Measurements from ENCODE around the gene NOM1. TPM values are rescaled to one million over a fixed set of nuclear protein-coding genes. Genes with fewer than 3 reads are reported as not detected.

NOM1 gene
- total RNA-seq, 1 experiment from 2014 or later = 31.7 TPM

- Histone ChIP-seq H2AK5ac (ENCODE audit: insufficient read length, low read length) (no peak overlapping the region), H2BK120ac (ENCODE audit: low read depth, low read length, poor library complexity, severe bottlenecking) (no peak overlapping the region), H2BK12ac (ENCODE audit: insufficient read length, low read depth, low read length) (no peak overlapping the region), H3K4me2 (ENCODE audit: insufficient read depth, insufficient read length, low read length) (peak overlapping the region; percentile 15), H3K79me1 (ENCODE audit: insufficient read depth, low read depth, low read length, poor library complexity, severe bottlenecking) (no peaks in the 10 kb centered on the region), H3K27me3 (ENCODE audit: insufficient read depth, low read length) (peaks cover 94% of the 10 kb centered on the region), H2BK15ac (ENCODE audit: low read depth, low read length) (no peak overlapping the region), H3K4ac (ENCODE audit: low read depth, low read length) (no peak overlapping the region), H2BK20ac (ENCODE audit: low read depth, low read length, poor library complexity, severe bottlenecking) (no peak overlapping the region), H3K23me2 (ENCODE audit: insufficient read length, low read depth, low read length, poor library complexity, severe bottlenecking) (no peaks in the 10 kb centered on the region), H4K8ac (replicated peaks; ENCODE audit: insufficient read length, low read depth, low read length) (no peak overlapping the region), H2BK5ac (ENCODE audit: insufficient read length, low read length) (no peak overlapping the region), H3K23ac (ENCODE audit: insufficient read length, low read depth, low read length) (no peak overlapping the region), H2AFZ (ENCODE audit: low read length) (no peak overlapping the region), H4K5ac (ENCODE audit: insufficient read length, low read depth, low read length) (no peak overlapping the region), H3K4me1 (ENCODE audit: insufficient read depth, low read length) (0 out of 2 replicates have a peak, but pooled peaks cover 2% of the 10 kb centered on the region), H3T11ph (ENCODE audit: low read length) (no peak overlapping the region), H3K56ac (ENCODE audit: insufficient read length, low read depth, low read length) (no peak overlapping the region), H3K18ac (ENCODE audit: insufficient read length, low read depth, low read length) (no peak overlapping the region), H3K27ac (ENCODE audit: insufficient read length, low read depth, low read length) (no peak overlapping the region), H4K20me1 (ENCODE audit: control insufficient read depth, insufficient read depth, insufficient read length) (no peaks in the 10 kb centered on the region), H3K79me2 (ENCODE audit: insufficient read depth, low read length) (no peaks in the 10 kb centered on the region), H4K91ac (ENCODE audit: insufficient read length, low read depth, low read length) (no peak overlapping the region), H3K9me3 (ENCODE audit: control insufficient read depth, low read depth, low read length) (no peaks in the 10 kb centered on the region), H3K14ac (ENCODE audit: insufficient read depth, low read length) (no peak overlapping the region), H3K9ac (ENCODE audit: extremely low read depth, insufficient read length, low read length) (no peak overlapping the region)
- Mint-ChIP-seq H3K9me3 (peaks cover 0 to 9% of the 10 kb centered on the region in 2 experiments; a peak in 2 of 5 replicates), H3K4me1 (peaks cover 19 to 28% of the 10 kb centered on the region in 2 experiments), H3K36me3 (ENCODE audit: insufficient read depth in 1 of 3, low read depth in 3 of 3) (no peaks in the 10 kb centered on the region), H3K4me3 (peak overlapping the region in 1 of 2 experiments; percentile 42; a peak in 2 of 5 replicates), H3K27ac (no peak overlapping the region), H3K27me3 (ENCODE audit: low read depth) (peaks cover 99% of the 10 kb centered on the region)
- TF ChIP-seq CTCF (conservative IDR thresholded peaks at IDR 0.05) = no peak
- WGBS (ENCODE audit: extremely low coverage, insufficient read length, low lambda C conversion rate) = no CpG with 5 or more reads among the region's 84 CpGs
- DNase-seq = peak; percentile 36
Observed at GRCh38 chr7:157021071-157021870, 71.8 kb downstream of the NOM1 start.

Data from H9 (cell line).